K562 (cell line): ENCODE data around the gene TMSB4X.

Experiments
- BACH1 ChIP-seq: fragments of 200-800 bp; sonication (Bioruptor generic); IDR thresholded peaks from 2 replicates; pipeline ENCODE4 v1.6.1; 2016; ENCODE audit warnings: missing genetic modification characterization, missing compliant biosample characterization
- CTCF ChIP-seq, 3 experiments: IDR thresholded peaks in 2 of 3; conservative IDR thresholded peaks in 1 of 3; 2 replicates each; pipeline ENCODE4 v1.5.1; 2011 to 2012; ENCODE audit warnings: low read length in 3 of 3, mild to moderate bottlenecking in 3 of 3, control low read depth in 2 of 3, improper control_type of control experiment in 1 of 3, inconsistent platforms in 1 of 3, low read depth in 1 of 3, mixed read lengths in 1 of 3, moderate library complexity in 1 of 3; ENCODE audit not compliant: insufficient read depth in 2 of 3
- FOXK1 ChIP-seq: sonication (generic); formaldehyde crosslinking; IDR thresholded peaks from 2 replicates; pipeline ENCODE4 v1.8.0; 2022; ENCODE audit warnings: missing genetic modification reagents, mild to moderate bottlenecking, borderline replicate concordance
- HMG20B ChIP-seq: fragments of 250-450 bp; sonication (Bioruptor Pico); IDR thresholded peaks from 2 replicates; pipeline ENCODE4 v1.5.0; 2021; ENCODE audit warnings: mild to moderate bottlenecking
- KLF1 ChIP-seq: fragments of 450-650 bp; IDR thresholded peaks from 2 replicates; pipeline ENCODE4 v1.6.1; 2016; ENCODE audit warnings: missing genetic modification characterization, missing compliant biosample characterization
- MYC ChIP-seq, 2 experiments: fragments of 250-450 bp in 1 of 2; sonication (Bioruptor Pico) in 1 of 2; IDR thresholded peaks; 2 replicates each; pipeline versions ENCODE4 v1.5.1 to v1.6.1; 2012 to 2021; ENCODE audit warnings: low read depth in 2 of 2, borderline replicate concordance in 1 of 2, improper control_type of control experiment in 1 of 2, low read length in 1 of 2, mild to moderate bottlenecking in 1 of 2, moderate library complexity in 1 of 2
- POLR2A ChIP-seq: fragments of 450-650 bp; conservative IDR thresholded peaks from 2 replicates; pipeline ENCODE4 v1.6.1; 2016
- REST ChIP-seq, 2 experiments: fragments of 450-650 bp; formaldehyde crosslinking in 1 of 2; IDR thresholded peaks; 2 replicates each; pipeline versions ENCODE4 v1.4.0 to v1.6.1; 2014 to 2020; ENCODE audit warnings: mild to moderate bottlenecking in 2 of 2, borderline replicate concordance in 1 of 2, low read depth in 1 of 2
- RFX5 ChIP-seq: IDR thresholded peaks from 2 replicates; pipeline ENCODE4 v1.6.1; 2011; ENCODE audit warnings: low read depth, mild to moderate bottlenecking, improper control_type of control experiment, low read length
- SNAPC5 ChIP-seq: fragments of 250-450 bp; sonication (Bioruptor Pico); IDR thresholded peaks from 2 replicates; pipeline ENCODE4 v1.8.0; 2021; ENCODE audit warnings: moderate library complexity, mild to moderate bottlenecking, inconsistent platforms
- SP2 ChIP-seq: IDR thresholded peaks from 2 replicates; pipeline ENCODE4 v1.6.1; 2011; ENCODE audit warnings: mild to moderate bottlenecking, low read depth, low read length, moderate library complexity; ENCODE audit not compliant: poor library complexity, severe bottlenecking; ENCODE audit errors: extremely low read depth
- TARDBP ChIP-seq: fragments of 450-650 bp; IDR thresholded peaks from 2 replicates; pipeline ENCODE4 v1.6.1; 2016
- ZNF512 ChIP-seq: IDR thresholded peaks from 2 replicates; pipeline ENCODE4 v1.6.1; 2016; ENCODE audit warnings: missing genetic modification characterization, missing compliant biosample characterization
- ZNF639 ChIP-seq, 2 experiments: fragments of 200-800 bp in 1 of 2; sonication (Bioruptor generic) in 1 of 2; sonication (generic) in 1 of 2; formaldehyde crosslinking in 1 of 2; IDR thresholded peaks in 1 of 2; conservative IDR thresholded peaks in 1 of 2; 2 replicates each; pipeline versions ENCODE4 v1.5.0 to v1.6.1; 2016 to 2020; ENCODE audit warnings: missing compliant biosample characterization in 1 of 2, missing genetic modification characterization in 1 of 2, missing genetic modification reagents in 1 of 2

- TF ChIP-seq SNAPC5 (CRISPR knock-in tag) (no peak), CTCF (IDR thresholded peaks at IDR 0.05 in 2 of 3, conservative IDR thresholded peaks at IDR 0.05 in 1 of 3; ENCODE audit: insufficient read depth in 2 of 3, low read depth in 1 of 3, low read length in 3 of 3) (no peak), MYC (IDR thresholded peaks at IDR 0.05; ENCODE audit: low read depth, low read length) (no peak), MYC (CRISPR knock-in tag; IDR thresholded peaks at IDR 0.05; ENCODE audit: borderline replicate concordance, low read depth) (no peak), FOXK1 (no peak), RFX5 (no peak), BACH1 (no peak), SP2 (no peak), HMG20B (no peak), TARDBP (no peak), REST (IDR thresholded peaks at IDR 0.05; ENCODE audit: borderline replicate concordance) (no peak), REST (CRISPR knock-in tag; IDR thresholded peaks at IDR 0.05; ENCODE audit: low read depth) (no peak), KLF1 (tag) (no peak), POLR2A (no peak), ZNF639 (CRISPR knock-in tag; conservative IDR thresholded peaks at IDR 0.05 in 1 of 2, IDR thresholded peaks at IDR 0.05 in 1 of 2) (no peak), ZNF512 (tag) (no peak)
Measured at GRCh38 chrX:13000301-13000811, 25.4 kb downstream of the TMSB4X start.
